SK-N-SH (cell line): ENCODE measurements around the gene SLC12A9. TPM values are rescaled to one million over a fixed set of nuclear protein-coding genes. Genes with fewer than 3 reads are reported as not detected.

Source experiments
- CTCF ChIA-PET: fragments of 300-600, 350-600 bp; formaldehyde crosslinking; extraction: SDS; loops from one replicate; lab custom pipeline; 2021; lab: Yijun Ruan, JAX
- POLR2A ChIA-PET: fragments of 350-600 bp; sonication (Branson Sonifier 250); formaldehyde crosslinking; extraction: SDS; loops from one replicate; lab custom pipeline; 2020; ENCODE audit warnings: antibody characterized with exemption, inconsistent platforms; lab: Yijun Ruan, JAX
- DNase-seq: peaks from one replicate; pipeline ENCODE4 v3.0.0; 2012
- H2AFZ ChIP-seq: fragments of 200-600 bp; sonication (generic); 2 replicates; pipeline ENCODE4 v1.8.1; 2016; ENCODE audit warnings: antibody characterized with exemption, mild to moderate bottlenecking, low read depth
- H3F3A ChIP-seq: fragments of 200-600 bp; sonication (generic); replicated peaks from 2 replicates; pipeline ENCODE3; 2016; ENCODE audit warnings: antibody characterized with exemption, mild to moderate bottlenecking; ENCODE audit not compliant: insufficient read depth
- H3K27ac ChIP-seq, 2 experiments: fragments of 200-500 bp in 1 of 2; fragments of 200-600 bp in 1 of 2; sonication (Bioruptor generic) in 1 of 2; sonication (generic), shearing (Covaris generic) in 1 of 2; 2 replicates each; pipeline versions ENCODE4 v1.5.1 to v1.6.1; 2014 to 2016; ENCODE audit warnings: low read depth in 2 of 2, inconsistent platforms in 1 of 2, low read length in 1 of 2, mild to moderate bottlenecking in 1 of 2, mixed read lengths in 1 of 2
- H3K27me3 ChIP-seq: fragments of 200-600 bp; sonication (generic), shearing (Covaris generic); 2 replicates; pipeline ENCODE4 v1.6.1; 2016; ENCODE audit warnings: mixed run types; ENCODE audit not compliant: insufficient read depth
- H3K36me3 ChIP-seq, 2 experiments: fragments of 200-500 bp in 1 of 2; fragments of 200-600 bp in 1 of 2; sonication (Bioruptor generic) in 1 of 2; sonication (generic) in 1 of 2; replicated peaks in 1 of 2; 2 replicates each; pipeline versions ENCODE3 to v1.5.1; 2014 to 2016; ENCODE audit warnings: low read length in 1 of 2, mild to moderate bottlenecking in 1 of 2; ENCODE audit not compliant: insufficient read depth in 2 of 2, control insufficient read depth in 1 of 2
- H3K4me1 ChIP-seq, 2 experiments: fragments of 200-500 bp in 1 of 2; fragments of 200-600 bp in 1 of 2; sonication (Bioruptor generic) in 1 of 2; sonication (generic), shearing (Covaris generic) in 1 of 2; 2 replicates each; pipeline versions ENCODE4 v1.5.1 to v1.6.1; 2014 to 2016; ENCODE audit warnings: low read depth in 1 of 2, low read length in 1 of 2, mixed run types in 1 of 2; ENCODE audit not compliant: insufficient read depth in 2 of 2, control insufficient read depth in 1 of 2
- H3K4me2 ChIP-seq: fragments of 200-600 bp; sonication (generic), shearing (Covaris generic); 2 replicates; pipeline ENCODE4 v1.6.1; 2017; ENCODE audit warnings: mixed run types
- H3K4me3 ChIP-seq, 2 experiments: fragments of 200-500 bp in 1 of 2; fragments of 200-600 bp in 1 of 2; sonication (Bioruptor generic) in 1 of 2; sonication (generic), shearing (Covaris generic) in 1 of 2; 2 replicates each; pipeline versions ENCODE4 v1.5.1 to v1.8.1; 2014 to 2016; ENCODE audit warnings: low read depth in 2 of 2, inconsistent platforms in 1 of 2, low read length in 1 of 2, mild to moderate bottlenecking in 1 of 2, mixed read lengths in 1 of 2, moderate library complexity in 1 of 2
- H3K79me2 ChIP-seq: fragments of 200-600 bp; sonication (generic); 2 replicates; pipeline ENCODE4 v1.8.1; 2017; ENCODE audit warnings: mild to moderate bottlenecking; ENCODE audit not compliant: insufficient read depth
- H3K9ac ChIP-seq: fragments of 200-600 bp; sonication (generic); 2 replicates; pipeline ENCODE4 v1.6.1; 2017; ENCODE audit warnings: mixed run types
- H3K9me2 ChIP-seq: fragments of 200-600 bp; sonication (generic); 2 replicates; pipeline ENCODE4 v1.6.1; 2017; ENCODE audit warnings: mixed run types
- H3K9me3 ChIP-seq: fragments of 200-600 bp; sonication (generic); 2 replicates; pipeline ENCODE4 v1.6.1; 2017; ENCODE audit warnings: mixed run types, mild to moderate bottlenecking, moderate library complexity
- H4K20me1 ChIP-seq: fragments of 200-600 bp; sonication (generic); 2 replicates; pipeline ENCODE4 v1.6.1; 2017; ENCODE audit warnings: mild to moderate bottlenecking, mixed run types; ENCODE audit not compliant: insufficient read depth
- CHD2 ChIP-seq: fragments of 150-350 bp; IDR thresholded peaks from 2 replicates; pipeline ENCODE4 v1.6.1; 2018; ENCODE audit warnings: low read length; ENCODE audit not compliant: partially characterized antibody
- ELF1 ChIP-seq: IDR thresholded peaks from 2 replicates; pipeline ENCODE4 v1.4.0; 2012
- EP300 ChIP-seq, 2 experiments: IDR thresholded peaks; 2 replicates each; pipeline versions ENCODE4 v1.4.0 to v1.6.1; 2012; ENCODE audit warnings: borderline replicate concordance in 1 of 2, low read depth in 1 of 2, low read length in 1 of 2
- EZH2phosphoT487 ChIP-seq: fragments of 200-600 bp; sonication (generic); IDR thresholded peaks from 2 replicates; pipeline ENCODE4 v1.6.1; 2017; ENCODE audit warnings: low read depth, mixed run types, mild to moderate bottlenecking, antibody characterized with exemption, moderate library complexity, borderline replicate concordance
- FOSL2 ChIP-seq: IDR thresholded peaks from 2 replicates; pipeline ENCODE4 v1.4.0; 2012; ENCODE audit warnings: low read depth, mild to moderate bottlenecking, moderate library complexity, borderline replicate concordance
- GATA2 ChIP-seq: sonication (generic); formaldehyde crosslinking; IDR thresholded peaks from 2 replicates; pipeline ENCODE4 v1.5.0; 2020; ENCODE audit warnings: mild to moderate bottlenecking, missing genetic modification reagents
- JUND ChIP-seq: IDR thresholded peaks from 2 replicates; pipeline ENCODE4 v1.4.0; 2012
- MEF2A ChIP-seq: IDR thresholded peaks from 2 replicates; pipeline ENCODE4 v1.4.0; 2012; ENCODE audit warnings: low read depth, borderline replicate concordance
- MXI1 ChIP-seq: IDR thresholded peaks from 2 replicates; pipeline ENCODE4 v1.6.1; 2012; ENCODE audit warnings: mild to moderate bottlenecking, low read depth, low read length, improper control_type of control experiment
- NFIC ChIP-seq: IDR thresholded peaks from 2 replicates; pipeline ENCODE4 v1.4.0; 2012; ENCODE audit warnings: borderline replicate concordance
- NRF1 ChIP-seq: IDR thresholded peaks from 2 replicates; pipeline ENCODE4 v1.6.1; 2012; ENCODE audit warnings: low read depth, mild to moderate bottlenecking, low read length
- POLR2AphosphoS5 ChIP-seq: IDR thresholded peaks from 2 replicates; pipeline ENCODE4 v1.6.1; 2012; ENCODE audit warnings: low read depth, low read length
- RAD21 ChIP-seq: IDR thresholded peaks from 2 replicates; pipeline ENCODE4 v1.6.1; 2012; ENCODE audit warnings: mild to moderate bottlenecking, low read length
- RFX5 ChIP-seq: IDR thresholded peaks from 2 replicates; pipeline ENCODE4 v1.6.1; 2012; ENCODE audit warnings: mild to moderate bottlenecking, improper control_type of control experiment, low read length
- RXRA ChIP-seq: IDR thresholded peaks from 2 replicates; pipeline ENCODE4 v1.4.0; 2012; ENCODE audit warnings: low read depth, mild to moderate bottlenecking, borderline replicate concordance
- SIN3A ChIP-seq: IDR thresholded peaks from 2 replicates; pipeline ENCODE4 v1.6.1; 2012; ENCODE audit warnings: low read depth, mild to moderate bottlenecking, low read length, moderate library complexity, borderline replicate concordance
- TAF1 ChIP-seq: IDR thresholded peaks from 2 replicates; pipeline ENCODE4 v1.6.1; 2012; ENCODE audit warnings: low read depth, mild to moderate bottlenecking, low read length, moderate library complexity, borderline replicate concordance
- TEAD4 ChIP-seq: IDR thresholded peaks from 2 replicates; pipeline ENCODE4 v1.4.0; 2012; ENCODE audit warnings: mild to moderate bottlenecking, borderline replicate concordance; ENCODE audit not compliant: insufficient read depth
- YY1 ChIP-seq: IDR thresholded peaks from 2 replicates; pipeline ENCODE4 v1.4.0; 2012; ENCODE audit warnings: low read depth, mild to moderate bottlenecking
- WGBS: methylation state at CpG from one replicate; pipeline ENCODE4 v1.1.6; 2017; ENCODE audit warnings: low lambda C conversion rate; 5-methylcytosine and 5-hydroxymethylcytosine counted together
- polyA plus RNA-seq, 3 experiments: library from polyadenylated mRNA; depleted of rRNA; stranded (reverse); fragments of >200 nt; gene quantifications; 2 replicates each; pipeline ENCODE4 v1.2.3, GENCODE V29; 2012
- TF ChIP-seq, protein P1 (sequence below): fragments of 150-350 bp; IDR thresholded peaks from 2 replicates; pipeline ENCODE4 v1.6.1; 2016; ENCODE audit warnings: mild to moderate bottlenecking, low read depth, low read length
- TF ChIP-seq, protein P2 (sequence below): IDR thresholded peaks from 2 replicates; pipeline ENCODE4; 2012
- TF ChIP-seq, protein P3 (sequence below): IDR thresholded peaks from 2 replicates; pipeline ENCODE4 v1.6.1; 2012; ENCODE audit warnings: mild to moderate bottlenecking, low read depth, low read length, moderate library complexity

SLC12A9 gene, protein sequence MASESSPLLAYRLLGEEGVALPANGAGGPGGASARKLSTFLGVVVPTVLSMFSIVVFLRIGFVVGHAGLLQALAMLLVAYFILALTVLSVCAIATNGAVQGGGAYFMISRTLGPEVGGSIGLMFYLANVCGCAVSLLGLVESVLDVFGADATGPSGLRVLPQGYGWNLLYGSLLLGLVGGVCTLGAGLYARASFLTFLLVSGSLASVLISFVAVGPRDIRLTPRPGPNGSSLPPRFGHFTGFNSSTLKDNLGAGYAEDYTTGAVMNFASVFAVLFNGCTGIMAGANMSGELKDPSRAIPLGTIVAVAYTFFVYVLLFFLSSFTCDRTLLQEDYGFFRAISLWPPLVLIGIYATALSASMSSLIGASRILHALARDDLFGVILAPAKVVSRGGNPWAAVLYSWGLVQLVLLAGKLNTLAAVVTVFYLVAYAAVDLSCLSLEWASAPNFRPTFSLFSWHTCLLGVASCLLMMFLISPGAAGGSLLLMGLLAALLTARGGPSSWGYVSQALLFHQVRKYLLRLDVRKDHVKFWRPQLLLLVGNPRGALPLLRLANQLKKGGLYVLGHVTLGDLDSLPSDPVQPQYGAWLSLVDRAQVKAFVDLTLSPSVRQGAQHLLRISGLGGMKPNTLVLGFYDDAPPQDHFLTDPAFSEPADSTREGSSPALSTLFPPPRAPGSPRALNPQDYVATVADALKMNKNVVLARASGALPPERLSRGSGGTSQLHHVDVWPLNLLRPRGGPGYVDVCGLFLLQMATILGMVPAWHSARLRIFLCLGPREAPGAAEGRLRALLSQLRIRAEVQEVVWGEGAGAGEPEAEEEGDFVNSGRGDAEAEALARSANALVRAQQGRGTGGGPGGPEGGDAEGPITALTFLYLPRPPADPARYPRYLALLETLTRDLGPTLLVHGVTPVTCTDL
- 29.7 and 31.0 TPM in 2 replicates for polyA plus RNA-seq (2012; rRNA removed)
- polyA plus RNA-seq (2012; cell fraction: cytosol; rRNA removed): 8.1 and 13.3 TPM in 2 replicates
- 121 and 122 TPM in 2 replicates for polyA plus RNA-seq (2012; cell fraction: nucleus; rRNA removed)

DNA sequence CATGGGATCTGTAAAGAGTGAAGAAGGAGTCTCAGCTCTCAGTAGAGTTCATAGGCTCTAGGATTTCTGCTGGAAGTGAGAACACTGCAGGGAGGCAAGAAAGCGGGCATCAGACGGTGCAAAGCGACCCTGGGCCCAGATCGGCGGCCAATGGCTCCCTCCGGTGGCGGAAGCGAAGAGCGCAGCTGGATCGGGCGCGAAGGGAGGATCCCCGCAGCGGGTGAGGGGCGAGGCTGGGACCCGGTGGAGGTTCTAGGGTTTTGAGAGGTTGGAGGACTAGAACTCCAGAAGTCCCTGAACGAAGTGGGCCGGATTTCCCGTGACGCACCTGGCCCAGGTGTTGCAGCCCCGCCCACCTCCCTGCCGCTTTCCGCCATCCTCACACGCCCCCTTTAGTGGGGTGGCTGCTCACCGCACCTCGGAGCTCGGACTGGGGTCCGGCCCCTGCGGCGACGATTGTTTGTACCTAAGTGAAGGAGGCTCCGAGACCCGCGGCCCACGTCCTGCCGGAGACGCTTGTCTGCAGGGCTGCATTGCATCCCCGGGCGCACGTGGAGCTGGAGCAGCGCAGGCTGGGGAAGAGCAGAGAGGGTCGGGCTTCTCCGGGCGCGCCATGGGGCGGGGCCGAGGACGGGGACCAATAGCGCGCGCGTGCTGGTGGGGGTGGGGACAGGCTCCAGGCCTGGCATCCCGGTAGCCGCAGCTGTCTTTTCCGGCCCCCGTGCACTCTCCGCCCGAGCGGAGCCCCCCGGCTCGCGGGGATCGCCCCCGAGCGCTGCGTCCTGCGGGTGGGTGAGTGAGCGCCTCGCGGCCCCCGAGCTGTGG lies at the start of gene SLC12A9:
TSS of gene SLC12A9 (plus strand) at position 666 of the 825 bp plus-strand sequence. CDS start 1,485 bp downstream, outside the sequence.
- ChIA-PET POLR2A (interaction anchor here (0.6 to 2.9 kb wide), 12 partner anchors 9 to 424 kb away, joined by 3 to 30 read pairs (median 6); partner anchors contain the start of genes ACTL6B, EPHB4, POP7 and SRRT), CTCF (interaction anchor here (0.6 to 19.3 kb wide), 69 partner anchors 9 to 445 kb away, joined by 3 to 398 read pairs (median 5); partner anchors contain the start of genes ACHE, ACTL6B, EPHB4 and EPO)
- Histone ChIP-seq H3K27me3 (no peaks in the 10 kb centered on the region), H3K4me2 (peak within 1 kb of the TSS; percentile 98), H3K9ac (peak within 1 kb of the TSS; percentile 84), H4K20me1 (no peaks in the 10 kb centered on the region), H3K36me3 (no peaks in the 10 kb centered on the region), H3F3A (no peaks in the 10 kb centered on the region), H2AFZ (peak within 1 kb of the TSS; percentile 93), H3K4me1 (peaks cover 7% of the 10 kb centered on the region in 2 experiments; a peak in 2 of 4 replicates), H3K79me2 (peaks cover 20% of the 10 kb centered on the region; the same call in 1 of the 2 replicates), H3K9me3 (no peaks in the 10 kb centered on the region), H3K9me2 (no peaks in the 10 kb centered on the region), H3K4me3 (peak within 1 kb of the TSS; percentile 62 to 87), H3K27ac (peak within 1 kb of the TSS in 1 of 2 experiments; percentile 3; a peak in 1 of 4 replicates)
- DNase-seq: peak; percentile 100
- 7% methylated on average over 25 of the region's 71 CpGs for WGBS
- TF ChIP-seq MXI1: peak; percentile 100
- no peak; a peak in 1 of 4 replicates for TF ChIP-seq EP300 (IDR thresholded peaks at IDR 0.05; ENCODE audit: borderline replicate concordance in 1 of 2, low read depth in 1 of 2, low read length in 1 of 2)
- TF ChIP-seq SIN3A: peak; percentile 96
- TF ChIP-seq, protein P1, sequence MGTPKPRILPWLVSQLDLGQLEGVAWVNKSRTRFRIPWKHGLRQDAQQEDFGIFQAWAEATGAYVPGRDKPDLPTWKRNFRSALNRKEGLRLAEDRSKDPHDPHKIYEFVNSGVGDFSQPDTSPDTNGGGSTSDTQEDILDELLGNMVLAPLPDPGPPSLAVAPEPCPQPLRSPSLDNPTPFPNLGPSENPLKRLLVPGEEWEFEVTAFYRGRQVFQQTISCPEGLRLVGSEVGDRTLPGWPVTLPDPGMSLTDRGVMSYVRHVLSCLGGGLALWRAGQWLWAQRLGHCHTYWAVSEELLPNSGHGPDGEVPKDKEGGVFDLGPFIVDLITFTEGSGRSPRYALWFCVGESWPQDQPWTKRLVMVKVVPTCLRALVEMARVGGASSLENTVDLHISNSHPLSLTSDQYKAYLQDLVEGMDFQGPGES: no peak
- TF ChIP-seq, protein P2, sequence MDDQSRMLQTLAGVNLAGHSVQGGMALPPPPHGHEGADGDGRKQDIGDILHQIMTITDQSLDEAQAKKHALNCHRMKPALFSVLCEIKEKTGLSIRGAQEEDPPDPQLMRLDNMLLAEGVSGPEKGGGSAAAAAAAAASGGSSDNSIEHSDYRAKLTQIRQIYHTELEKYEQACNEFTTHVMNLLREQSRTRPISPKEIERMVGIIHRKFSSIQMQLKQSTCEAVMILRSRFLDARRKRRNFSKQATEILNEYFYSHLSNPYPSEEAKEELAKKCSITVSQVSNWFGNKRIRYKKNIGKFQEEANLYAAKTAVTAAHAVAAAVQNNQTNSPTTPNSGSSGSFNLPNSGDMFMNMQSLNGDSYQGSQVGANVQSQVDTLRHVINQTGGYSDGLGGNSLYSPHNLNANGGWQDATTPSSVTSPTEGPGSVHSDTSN: 0 out of 2 replicates have a peak, but pooled peaks have one; percentile 12
- TF ChIP-seq MEF2A: no peak
- TF ChIP-seq NRF1: peak; percentile 17; the same call in 1 of the 2 replicates
- TF ChIP-seq NFIC: no peak
- TF ChIP-seq TAF1: peak; percentile 52; the same call in 1 of the 2 replicates
- peak; percentile 82 for TF ChIP-seq CHD2
- TF ChIP-seq, protein P3, sequence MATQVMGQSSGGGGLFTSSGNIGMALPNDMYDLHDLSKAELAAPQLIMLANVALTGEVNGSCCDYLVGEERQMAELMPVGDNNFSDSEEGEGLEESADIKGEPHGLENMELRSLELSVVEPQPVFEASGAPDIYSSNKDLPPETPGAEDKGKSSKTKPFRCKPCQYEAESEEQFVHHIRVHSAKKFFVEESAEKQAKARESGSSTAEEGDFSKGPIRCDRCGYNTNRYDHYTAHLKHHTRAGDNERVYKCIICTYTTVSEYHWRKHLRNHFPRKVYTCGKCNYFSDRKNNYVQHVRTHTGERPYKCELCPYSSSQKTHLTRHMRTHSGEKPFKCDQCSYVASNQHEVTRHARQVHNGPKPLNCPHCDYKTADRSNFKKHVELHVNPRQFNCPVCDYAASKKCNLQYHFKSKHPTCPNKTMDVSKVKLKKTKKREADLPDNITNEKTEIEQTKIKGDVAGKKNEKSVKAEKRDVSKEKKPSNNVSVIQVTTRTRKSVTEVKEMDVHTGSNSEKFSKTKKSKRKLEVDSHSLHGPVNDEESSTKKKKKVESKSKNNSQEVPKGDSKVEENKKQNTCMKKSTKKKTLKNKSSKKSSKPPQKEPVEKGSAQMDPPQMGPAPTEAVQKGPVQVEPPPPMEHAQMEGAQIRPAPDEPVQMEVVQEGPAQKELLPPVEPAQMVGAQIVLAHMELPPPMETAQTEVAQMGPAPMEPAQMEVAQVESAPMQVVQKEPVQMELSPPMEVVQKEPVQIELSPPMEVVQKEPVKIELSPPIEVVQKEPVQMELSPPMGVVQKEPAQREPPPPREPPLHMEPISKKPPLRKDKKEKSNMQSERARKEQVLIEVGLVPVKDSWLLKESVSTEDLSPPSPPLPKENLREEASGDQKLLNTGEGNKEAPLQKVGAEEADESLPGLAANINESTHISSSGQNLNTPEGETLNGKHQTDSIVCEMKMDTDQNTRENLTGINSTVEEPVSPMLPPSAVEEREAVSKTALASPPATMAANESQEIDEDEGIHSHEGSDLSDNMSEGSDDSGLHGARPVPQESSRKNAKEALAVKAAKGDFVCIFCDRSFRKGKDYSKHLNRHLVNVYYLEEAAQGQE: 0 out of 2 replicates have a peak, but pooled peaks have one; percentile 12
- no peak for TF ChIP-seq JUND
- TF ChIP-seq TEAD4: no peak
- TF ChIP-seq GATA2 (CRISPR knock-in tag): no peak
- TF ChIP-seq ELF1: peak; percentile 51; the same call in 1 of the 2 replicates
- TF ChIP-seq POLR2AphosphoS5: peak; percentile 66
- no peak for TF ChIP-seq RXRA
- no peak for TF ChIP-seq YY1
- TF ChIP-seq RFX5: no peak; the same call in 1 of the 2 replicates
- TF ChIP-seq EZH2phosphoT487: no peak
- TF ChIP-seq FOSL2: no peak
- peak; percentile 99 for TF ChIP-seq RAD21
